Measurements from ENCODE around the gene STT3A. TPM values are rescaled to one million over a fixed set of nuclear protein-coding genes. Genes with fewer than 3 reads are reported as not detected.
"Not testable (repeated sequence)": the region's sequence is repeated elsewhere in the genome, so short reads cannot be mapped to it uniquely, and the experiment has no call there.

The STT3A gene
- total RNA-seq, 4 donors from 2014 or later = 112 to 187 (median 172) TPM

- H3K36me3 ChIP-seq = peaks cover 30 to 34% of the 10 kb centered on the region in 2 donors
Measured at GRCh38 chr11:125572916-125573315, 19.7 kb upstream of the STT3A start.

GRCh38 chr11:125577181-125577580 lies 15.5 kb upstream of the STT3A start:
- H3K27ac ChIP-seq; H3K9me3 ChIP-seq; H3K4me3 ChIP-seq (replicated peaks in 1 of 3); H3K4me1 ChIP-seq; H3K27me3 ChIP-seq; DNase-seq; intact Hi-C loops (cut with DNase I): not testable (repeated sequence)
- peaks cover 70 to 75% of the 10 kb centered on the region in 2 donors for H3K36me3 ChIP-seq
- WGBS, 2 donors = 97% methylated on average over 14 of the region's 14 CpGs

More at GRCh38 chr11:125572916-125573315, 19.7 kb upstream of the STT3A start:
- WGBS, 2 donors = 84 to 85% methylated on average over 5 of the region's 5 CpGs
- no peak overlapping the region for H3K27ac ChIP-seq
- no peaks in the 10 kb centered on the region for H3K9me3 ChIP-seq
- intact Hi-C loops (cut with DNase I) = no loop called here
- no peak overlapping the region for H3K4me3 ChIP-seq (replicated peaks in 1 of 3)
- H3K27me3 ChIP-seq = no peaks in the 10 kb centered on the region
- H3K4me1 ChIP-seq = peaks cover 12 to 13% of the 10 kb centered on the region in 2 donors
- DNase-seq = no peak
- no peak for TF ChIP-seq POLR2A (IDR thresholded peaks at IDR 0.05)
- TF ChIP-seq, protein P1, sequence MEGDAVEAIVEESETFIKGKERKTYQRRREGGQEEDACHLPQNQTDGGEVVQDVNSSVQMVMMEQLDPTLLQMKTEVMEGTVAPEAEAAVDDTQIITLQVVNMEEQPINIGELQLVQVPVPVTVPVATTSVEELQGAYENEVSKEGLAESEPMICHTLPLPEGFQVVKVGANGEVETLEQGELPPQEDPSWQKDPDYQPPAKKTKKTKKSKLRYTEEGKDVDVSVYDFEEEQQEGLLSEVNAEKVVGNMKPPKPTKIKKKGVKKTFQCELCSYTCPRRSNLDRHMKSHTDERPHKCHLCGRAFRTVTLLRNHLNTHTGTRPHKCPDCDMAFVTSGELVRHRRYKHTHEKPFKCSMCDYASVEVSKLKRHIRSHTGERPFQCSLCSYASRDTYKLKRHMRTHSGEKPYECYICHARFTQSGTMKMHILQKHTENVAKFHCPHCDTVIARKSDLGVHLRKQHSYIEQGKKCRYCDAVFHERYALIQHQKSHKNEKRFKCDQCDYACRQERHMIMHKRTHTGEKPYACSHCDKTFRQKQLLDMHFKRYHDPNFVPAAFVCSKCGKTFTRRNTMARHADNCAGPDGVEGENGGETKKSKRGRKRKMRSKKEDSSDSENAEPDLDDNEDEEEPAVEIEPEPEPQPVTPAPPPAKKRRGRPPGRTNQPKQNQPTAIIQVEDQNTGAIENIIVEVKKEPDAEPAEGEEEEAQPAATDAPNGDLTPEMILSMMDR (IDR thresholded peaks at IDR 0.05) = no peak

DNA sequence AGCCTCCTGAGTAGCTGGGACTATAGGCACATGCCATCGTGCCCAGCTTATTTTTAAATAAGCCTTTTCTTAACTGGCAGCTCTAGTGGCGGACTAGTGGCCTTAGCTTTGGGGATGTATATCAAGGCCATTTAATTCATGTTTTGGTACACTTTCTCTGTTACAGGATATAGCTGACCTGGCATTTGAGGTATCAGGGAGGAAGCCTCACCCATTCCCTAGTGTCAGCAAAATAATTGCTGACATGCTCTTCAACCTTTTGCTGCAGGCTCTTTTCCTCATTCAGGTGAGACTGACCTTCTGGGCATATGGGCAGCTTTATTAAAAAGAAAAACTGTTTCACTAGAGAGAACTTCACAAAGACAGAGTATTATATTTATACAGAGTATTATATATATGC lies 13.9 kb upstream of the STT3A start:
- Histone ChIP-seq H3K27me3 (no peaks in the 10 kb centered on the region), H3K9me3 (no peaks in the 10 kb centered on the region), H3K4me1 (no peaks in the 10 kb centered on the region), H3K27ac (no peak overlapping the region), H3K4me3 (replicated peaks in 1 of 3) (no peak overlapping the region), H3K36me3 (peaks cover 85 to 91% of the 10 kb centered on the region in 2 donors)
- TF ChIP-seq, protein P1 (IDR thresholded peaks at IDR 0.05) = no peak
- no peak for TF ChIP-seq POLR2A (IDR thresholded peaks at IDR 0.05)
- intact Hi-C loops (cut with DNase I) = no loop called here
- DNase-seq = no peak
- WGBS, 2 donors = 96 to 100% methylated on average over 2 of the region's 2 CpGs

GRCh38 chr11:125579811-125580210 lies 12.8 kb upstream of the STT3A start:
- H3K27me3 ChIP-seq = no peaks in the 10 kb centered on the region
- 93 to 99% methylated on average over 5 of the region's 5 CpGs for WGBS, 2 donors
- no peak overlapping the region for H3K4me3 ChIP-seq (replicated peaks in 1 of 3)
- H3K9me3 ChIP-seq = no peaks in the 10 kb centered on the region
- no peak for DNase-seq
- H3K36me3 ChIP-seq = peaks cover 75 to 84% of the 10 kb centered on the region in 2 donors
- no peak overlapping the region for H3K27ac ChIP-seq
- intact Hi-C loops (cut with DNase I) = no loop called here
- TF ChIP-seq POLR2A (IDR thresholded peaks at IDR 0.05) = no peak
- TF ChIP-seq, protein P1 (IDR thresholded peaks at IDR 0.05) = no peak
- no peaks in the 10 kb centered on the region for H3K4me1 ChIP-seq

DNA sequence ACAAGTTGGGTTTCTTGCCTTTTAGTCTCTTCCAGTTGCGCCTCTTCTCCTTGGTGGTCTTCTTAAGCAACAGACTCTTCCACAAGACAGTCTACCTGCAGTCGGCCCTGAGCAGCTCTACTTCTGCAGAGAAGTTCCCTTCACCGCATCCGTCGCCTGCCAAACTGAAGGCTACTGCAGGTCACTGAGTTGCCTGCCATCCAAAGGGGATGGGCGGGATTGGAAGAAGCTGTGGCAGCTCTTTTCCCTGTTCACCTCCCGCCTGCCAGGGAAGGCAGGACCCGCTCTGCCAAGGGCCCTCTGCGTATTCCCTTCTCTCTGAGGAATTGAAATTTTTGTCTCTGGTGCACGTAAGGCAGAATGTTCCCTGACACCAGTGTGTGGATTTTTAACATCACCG lies 9.2 kb upstream of the STT3A start:
- WGBS, 2 donors = 93 to 95% methylated on average over 11 of the region's 11 CpGs
- H3K4me3 ChIP-seq (replicated peaks in 1 of 3) = no peak overlapping the region
- no peak for TF ChIP-seq POLR2A (IDR thresholded peaks at IDR 0.05)
- TF ChIP-seq, protein P1 (IDR thresholded peaks at IDR 0.05) = no peak
- DNase-seq = no peak
- no peaks in the 10 kb centered on the region for H3K4me1 ChIP-seq
- no peak overlapping the region for H3K27ac ChIP-seq
- H3K9me3 ChIP-seq = no peaks in the 10 kb centered on the region
- intact Hi-C loops (cut with DNase I) = no loop called here
- peaks cover 51 to 52% of the 10 kb centered on the region in 2 donors for H3K36me3 ChIP-seq
- H3K27me3 ChIP-seq = no peaks in the 10 kb centered on the region

GRCh38 chr11:125585487-125585886 lies 7.2 kb upstream of the STT3A start:
- H3K36me3 ChIP-seq = peaks cover 31 to 33% of the 10 kb centered on the region in 2 donors
- no peak for DNase-seq

More at GRCh38 chr11:125585487-125585886, 7.2 kb upstream of the STT3A start:
- Histone ChIP-seq H3K27ac (no peak overlapping the region), H3K4me3 (replicated peaks in 1 of 3) (no peak overlapping the region), H3K27me3 (no peaks in the 10 kb centered on the region), H3K9me3 (no peaks in the 10 kb centered on the region), H3K4me1 (no peaks in the 10 kb centered on the region)
- WGBS, 2 donors = 96 to 98% methylated on average over 1 of the region's 1 CpG
- no peak for TF ChIP-seq POLR2A (IDR thresholded peaks at IDR 0.05)
- TF ChIP-seq, protein P1 (IDR thresholded peaks at IDR 0.05) = no peak
- intact Hi-C loops (cut with DNase I) = no loop called here

Measured in thyroid gland (tissue), 4 donors.